HG02981 (cell line): Measurements from ENCODE around the gene MUC15.

ENCODE experiments used
- ATAC-seq: cut with Tn5 transposase; IDR thresholded peaks from one replicate; pipeline ENCODE4 v1.9.1; 2021; ENCODE audit warnings: mild to moderate bottlenecking, moderate library complexity; ENCODE audit not compliant: unreplicated experiment

Gene MUC15

GRCh38 chr11:26578998-26579661 is 7.1 kb upstream of the MUC15 start:
- no peak for ATAC-seq

- ATAC-seq = no peak
These were observed 3.9 kb upstream of the MUC15 start for GRCh38 chr11:26575946-26576345.

GRCh38 chr11:26573896-26574295 is 1.8 kb upstream of the MUC15 start:
- no peak for ATAC-seq

- no peak for ATAC-seq
These were observed 823 bp upstream of the MUC15 start for GRCh38 chr11:26572770-26573402.

- no peak for ATAC-seq
These were observed 2.4 kb downstream of the MUC15 start for GRCh38 chr11:26569646-26570045.

- no peak for ATAC-seq
These were observed 13.9 kb downstream of the MUC15 start for GRCh38 chr11:26558190-26558589.

GRCh38 chr11:26557666-26558065 is 14.4 kb downstream of the MUC15 start:
- no peak for ATAC-seq

GRCh38 chr11:26556582-26556981 is 15.5 kb downstream of the MUC15 start:
- ATAC-seq = no peak

GRCh38 chr11:26554455-26554854 is 17.6 kb downstream of the MUC15 start:
- ATAC-seq = no peak

GRCh38 chr11:26553182-26553581 is 18.9 kb downstream of the MUC15 start:
- ATAC-seq = no peak

- ATAC-seq = no peak
These were observed 20.8 kb downstream of the MUC15 start for GRCh38 chr11:26551186-26551801.

GRCh38 chr11:26550022-26550421 is 22.0 kb downstream of the MUC15 start:
- no peak for ATAC-seq

- ATAC-seq = no peak
These were observed 22.9 kb downstream of the MUC15 start for GRCh38 chr11:26549176-26549575.

GRCh38 chr11:26541870-26542269 is 30.2 kb downstream of the MUC15 start:
- ATAC-seq = no peak

GRCh38 chr11:26539517-26539916 is 32.5 kb downstream of the MUC15 start:
- ATAC-seq = no peak

GRCh38 chr11:26537341-26537740 is 34.7 kb downstream of the MUC15 start:
- no peak for ATAC-seq

GRCh38 chr11:26527685-26528084 is 44.4 kb downstream of the MUC15 start:
- no peak for ATAC-seq

GRCh38 chr11:26522912-26523610 is 49.0 kb downstream of the MUC15 start:
- no peak for ATAC-seq

GRCh38 chr11:26519469-26519868 is 52.6 kb downstream of the MUC15 start:
- no peak for ATAC-seq

GRCh38 chr11:26512196-26512595 is 59.9 kb downstream of the MUC15 start:
- no peak for ATAC-seq

GRCh38 chr11:26510756-26511155 is 61.3 kb downstream of the MUC15 start:
- ATAC-seq = no peak

GRCh38 chr11:26510164-26510563 is 61.9 kb downstream of the MUC15 start:
- ATAC-seq = no peak
